ENCODE data around the gene KCNQ1.

The KCNQ1 gene

DNA sequence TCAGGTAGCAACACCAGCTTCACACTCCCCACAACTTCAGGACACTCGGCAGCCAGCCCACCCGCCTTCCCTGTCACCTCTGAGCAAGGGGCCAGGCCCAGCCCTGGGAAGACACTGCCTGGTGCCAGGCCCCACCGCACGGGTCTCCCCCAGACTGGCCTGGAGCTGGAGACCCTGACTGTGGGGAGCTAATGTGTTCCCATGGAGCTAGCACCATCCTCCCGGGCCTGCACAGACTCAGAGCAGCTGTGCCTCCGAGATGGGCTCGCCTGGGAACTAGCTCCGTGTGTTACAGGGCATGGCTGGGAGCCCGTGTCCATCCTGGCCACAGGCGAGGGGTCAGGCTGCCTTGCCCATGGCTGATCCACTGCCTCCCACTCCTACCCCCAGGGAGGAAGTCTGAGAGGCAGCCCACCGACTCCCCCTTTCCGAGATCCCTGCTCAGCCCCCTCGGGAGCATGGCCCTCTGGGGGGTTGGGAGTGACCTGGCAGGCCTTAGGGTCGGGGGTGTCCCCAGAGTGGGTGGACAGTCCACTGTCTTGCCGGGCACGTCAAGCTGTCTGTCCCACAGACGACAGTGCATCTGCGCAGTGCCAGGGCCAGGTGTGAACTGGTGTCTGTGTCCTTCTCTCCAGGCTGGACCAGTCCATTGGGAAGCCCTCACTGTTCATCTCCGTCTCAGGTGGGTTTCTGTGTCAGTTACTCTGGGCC is 331.7 kb downstream of the KCNQ1 start:
- DNase-seq = peak; percentile 1

DNA sequence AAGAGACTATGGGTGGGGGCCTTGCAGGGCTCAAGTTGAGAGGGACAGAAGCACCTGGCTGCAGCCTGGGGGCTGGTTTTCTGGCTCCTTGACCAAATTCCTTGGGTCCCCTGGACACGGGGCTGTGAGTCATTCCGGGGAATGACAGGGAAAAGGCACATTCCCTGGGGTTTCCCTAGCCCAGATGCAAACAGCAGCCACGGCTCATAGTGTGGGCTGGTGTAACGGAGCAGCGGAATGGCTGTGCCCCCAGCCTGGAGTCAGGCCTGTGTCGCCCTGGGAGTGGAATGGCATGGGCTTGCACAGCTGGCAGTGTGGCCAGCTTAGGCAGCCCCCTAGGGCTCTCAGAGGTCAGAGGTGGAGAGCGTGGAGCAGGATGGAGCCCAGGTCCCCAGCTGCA is 332.6 kb downstream of the KCNQ1 start:
- DNase-seq = no peak

GRCh38 chr11:2777871-2778629 is 333.2 kb downstream of the KCNQ1 start:
- peak; percentile 0 for DNase-seq

DNA sequence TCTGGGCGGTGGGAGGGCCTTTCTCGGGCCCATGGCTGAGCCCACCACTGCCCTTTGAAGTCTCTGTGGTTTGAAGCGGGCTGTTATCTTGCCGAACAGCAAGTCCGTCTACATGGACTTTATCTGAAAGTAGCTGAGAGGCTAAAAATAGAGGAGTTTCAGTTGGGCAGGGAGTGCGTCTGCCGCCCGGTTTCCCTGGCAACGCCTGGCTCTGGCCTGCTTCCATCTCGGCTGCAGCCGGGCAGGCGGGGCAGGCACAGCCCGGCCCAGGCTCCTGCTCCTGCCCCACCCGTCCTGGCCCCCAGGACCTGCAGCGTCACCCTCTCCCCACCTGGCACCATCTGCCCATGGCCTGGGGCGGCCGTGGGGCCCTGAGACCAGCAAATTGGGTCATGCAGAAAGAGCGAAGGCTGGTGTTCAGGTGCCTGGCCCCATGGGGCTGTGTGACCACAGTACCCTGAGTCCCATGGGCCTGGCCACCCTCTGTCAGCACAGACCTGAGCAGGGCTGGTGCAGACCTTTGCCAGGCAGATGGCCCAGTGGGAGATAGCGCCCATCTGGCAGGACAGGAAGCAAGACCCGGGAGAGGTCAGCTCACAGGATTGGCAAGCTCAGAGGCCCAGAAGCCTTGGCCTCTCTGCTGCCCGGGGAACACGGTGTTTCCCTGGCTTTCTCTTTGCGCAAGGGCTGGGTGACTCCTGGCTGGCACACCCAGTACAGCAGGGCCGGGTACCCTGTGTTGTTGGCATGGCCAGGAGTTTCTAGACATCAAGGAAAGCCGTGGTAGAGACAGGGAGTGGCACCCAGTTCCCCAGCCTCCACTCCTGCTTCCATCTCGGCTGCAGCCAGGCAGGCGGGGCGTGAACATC is 334.1 kb downstream of the KCNQ1 start:
- DNase-seq = peak; percentile 1

GRCh38 chr11:2779499-2779980 is 334.7 kb downstream of the KCNQ1 start:
- DNase-seq = no peak

DNA sequence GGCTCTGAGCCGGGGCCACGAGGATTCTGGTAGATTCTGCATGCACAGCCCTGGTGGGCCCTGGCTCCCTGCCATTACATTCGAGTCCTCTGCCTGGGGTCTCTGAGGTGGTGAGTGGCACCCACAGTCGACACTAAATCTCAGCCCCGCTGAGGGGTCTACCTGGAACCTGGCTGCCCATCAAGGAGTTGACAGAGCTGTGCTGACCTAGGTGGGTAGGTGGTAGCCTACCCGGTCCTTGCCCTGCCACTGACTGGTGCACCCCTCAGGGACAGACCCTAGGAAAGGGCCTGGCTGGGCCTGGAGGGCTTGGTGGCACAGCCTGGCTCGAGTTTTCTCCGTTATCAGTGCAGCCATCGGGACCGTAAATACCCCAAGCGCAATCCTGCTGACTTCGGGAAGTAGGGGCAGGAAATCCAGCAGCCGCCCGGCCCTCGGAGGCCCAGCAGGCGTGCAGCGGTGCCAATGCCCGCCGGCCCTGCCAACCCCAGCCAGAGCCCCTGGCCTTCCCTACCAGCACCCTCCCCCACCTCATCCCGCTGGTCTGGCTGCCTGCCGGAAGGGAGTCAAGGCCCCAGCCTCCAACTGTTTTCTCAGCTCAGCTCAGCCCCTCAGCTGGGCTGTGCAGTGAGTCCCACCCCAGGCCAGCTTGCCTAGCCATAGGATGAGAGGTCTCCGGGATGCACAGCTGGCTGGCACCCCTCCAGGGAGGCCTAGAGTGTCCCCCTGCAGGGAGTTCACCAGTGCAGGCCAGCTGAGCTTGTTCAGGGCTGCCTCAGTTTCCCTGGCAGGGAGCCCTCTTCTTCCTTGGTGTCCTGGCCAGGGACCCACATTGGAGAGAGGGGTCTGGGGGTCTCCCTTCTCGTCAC is 335.4 kb downstream of the KCNQ1 start:
- peak; percentile 1 for DNase-seq

DNA sequence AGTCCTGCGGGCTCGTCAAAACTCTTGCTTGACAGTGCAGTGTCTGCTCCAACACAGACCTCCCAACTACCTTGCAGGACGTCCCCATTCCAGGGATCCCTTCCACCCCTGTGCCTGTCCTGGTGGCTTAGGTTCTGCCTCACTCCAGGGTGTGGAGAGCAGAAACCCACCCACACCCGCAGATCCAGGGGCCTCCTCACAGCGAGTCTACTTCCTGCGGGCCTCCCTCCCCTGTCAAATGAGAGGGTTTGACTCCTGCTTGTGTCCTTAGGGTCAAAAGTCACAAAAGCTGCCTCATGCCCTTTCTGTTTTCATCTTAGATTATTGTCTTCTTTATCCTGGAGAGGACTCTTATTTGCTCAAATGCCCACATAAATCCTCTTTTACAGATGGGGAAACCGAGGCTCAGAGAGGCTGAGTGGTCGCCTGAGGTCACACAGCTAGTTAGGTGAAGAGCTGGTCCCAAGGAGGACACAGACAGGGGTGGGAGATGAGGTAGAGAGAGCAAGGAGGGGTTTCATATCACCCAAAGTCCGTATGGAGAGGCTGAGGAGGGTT is 336.1 kb downstream of the KCNQ1 start:
- peak; percentile 0 for DNase-seq

DNA sequence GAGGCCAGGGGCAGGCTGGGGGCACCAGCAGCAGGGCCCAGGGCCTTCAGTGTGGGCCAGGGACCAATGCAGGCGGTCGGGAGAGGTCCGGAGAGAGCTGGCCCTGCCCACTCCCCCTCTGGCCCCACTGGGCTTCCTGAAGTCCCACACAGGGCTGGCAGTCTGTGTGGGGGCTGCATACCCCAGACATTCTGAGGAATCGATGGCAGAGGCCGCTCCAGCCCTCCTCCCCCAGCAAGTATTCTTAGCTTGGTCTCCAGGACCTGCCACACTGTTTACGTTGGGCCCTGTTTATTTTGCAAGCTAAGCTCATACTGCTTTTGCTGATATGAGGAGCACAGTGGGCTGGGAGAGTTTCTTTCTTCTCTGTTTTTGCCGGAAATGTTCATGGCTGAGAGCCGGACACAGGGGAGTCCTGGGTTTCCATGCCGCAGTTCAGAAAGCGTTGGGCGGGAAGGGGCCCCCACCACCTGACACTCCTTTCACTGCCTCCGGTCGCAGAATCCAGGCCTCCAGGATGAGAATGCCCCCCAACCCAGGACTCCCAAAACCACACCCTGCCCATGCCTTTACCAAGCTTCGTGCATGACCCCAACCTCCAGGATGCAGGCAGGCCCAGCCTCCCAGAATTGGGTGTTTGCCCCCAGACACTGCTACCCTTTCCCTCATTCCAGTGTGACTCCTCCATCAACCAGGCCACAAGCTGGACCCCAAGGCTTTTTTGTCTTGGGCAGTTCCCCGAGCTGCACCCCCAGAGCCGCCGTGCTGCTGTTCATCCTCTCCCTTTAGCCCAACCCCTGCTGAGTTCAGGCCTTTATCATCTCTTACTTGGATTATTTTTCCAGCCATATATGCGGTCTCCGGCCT is 336.8 kb downstream of the KCNQ1 start:
- peak; percentile 0 for DNase-seq

DNA sequence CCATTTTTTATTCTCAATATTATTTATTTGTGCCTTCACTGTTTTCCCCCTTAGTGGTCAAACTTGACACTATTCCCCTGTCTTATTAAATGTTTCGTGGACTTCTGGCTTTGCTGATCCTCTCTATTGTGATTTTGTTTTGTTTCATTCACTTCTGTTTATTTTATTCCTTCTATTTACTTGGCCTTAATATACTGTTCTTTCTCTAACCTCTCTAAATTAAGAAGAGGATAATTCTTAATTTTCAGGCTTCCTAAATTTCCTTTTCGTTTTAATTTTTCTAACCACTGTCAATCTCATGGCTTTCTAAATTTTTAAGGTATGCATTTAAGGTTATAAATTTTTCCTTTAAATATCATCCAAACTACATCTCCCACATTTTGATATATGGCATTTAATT is 338.0 kb downstream of the KCNQ1 start:
- no peak for DNase-seq

DNA sequence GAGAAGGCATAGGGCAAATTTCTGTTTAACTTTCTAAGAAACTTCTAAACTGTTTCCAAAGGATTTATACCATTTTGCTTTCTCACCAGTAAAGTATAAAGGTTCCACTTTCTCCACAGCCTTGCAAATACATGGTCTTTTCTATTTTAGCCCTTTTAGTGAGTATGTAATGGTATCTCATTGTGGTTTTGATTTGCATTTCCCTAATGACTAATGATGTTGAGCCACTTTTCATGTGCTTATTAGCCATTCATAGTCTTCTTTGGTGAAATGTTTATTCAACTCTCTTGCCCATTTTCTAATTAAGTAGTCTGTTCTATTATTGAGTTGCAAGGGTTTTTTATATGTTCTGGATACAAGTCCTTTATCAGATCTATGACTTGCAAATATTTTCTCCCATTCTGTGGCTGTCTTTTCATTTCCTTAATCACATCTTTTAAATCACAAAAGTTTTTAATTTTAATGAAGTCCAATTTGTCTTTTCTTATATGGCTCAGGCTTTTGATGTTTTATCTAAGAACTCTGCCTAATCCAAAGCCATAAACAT is 338.8 kb downstream of the KCNQ1 start:
- no peak for DNase-seq

DNA sequence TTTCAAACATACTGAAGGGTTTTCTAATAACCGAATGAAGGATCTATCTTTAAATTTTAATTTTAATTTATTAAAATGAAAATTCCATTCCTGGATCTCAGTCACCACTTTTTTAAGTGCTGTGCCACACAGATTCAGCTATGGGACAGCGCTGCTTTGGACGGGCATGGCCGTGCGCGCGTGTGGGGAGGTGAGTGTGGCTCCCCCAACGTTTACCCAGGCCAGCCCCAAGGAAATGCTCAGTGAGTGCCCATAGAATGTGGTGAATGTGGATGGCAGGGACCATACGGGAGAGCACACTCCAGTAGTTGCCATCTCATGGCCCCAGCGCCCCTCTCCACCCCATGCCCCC is 343.0 kb downstream of the KCNQ1 start:
- no peak for DNase-seq

- DNase-seq = peak; percentile 0
Measured at GRCh38 chr11:2788168-2789071, 343.6 kb downstream of the KCNQ1 start.

GRCh38 chr11:2789331-2789730 is 344.5 kb downstream of the KCNQ1 start:
- peak; percentile 1 for DNase-seq

GRCh38 chr11:2789791-2790567 is 345.2 kb downstream of the KCNQ1 start:
- peak; percentile 2 for DNase-seq

GRCh38 chr11:2790568-2790921 is 345.7 kb downstream of the KCNQ1 start:
- peak; percentile 1 for DNase-seq

GRCh38 chr11:2791139-2791520 is 346.3 kb downstream of the KCNQ1 start:
- DNase-seq = no peak

DNA sequence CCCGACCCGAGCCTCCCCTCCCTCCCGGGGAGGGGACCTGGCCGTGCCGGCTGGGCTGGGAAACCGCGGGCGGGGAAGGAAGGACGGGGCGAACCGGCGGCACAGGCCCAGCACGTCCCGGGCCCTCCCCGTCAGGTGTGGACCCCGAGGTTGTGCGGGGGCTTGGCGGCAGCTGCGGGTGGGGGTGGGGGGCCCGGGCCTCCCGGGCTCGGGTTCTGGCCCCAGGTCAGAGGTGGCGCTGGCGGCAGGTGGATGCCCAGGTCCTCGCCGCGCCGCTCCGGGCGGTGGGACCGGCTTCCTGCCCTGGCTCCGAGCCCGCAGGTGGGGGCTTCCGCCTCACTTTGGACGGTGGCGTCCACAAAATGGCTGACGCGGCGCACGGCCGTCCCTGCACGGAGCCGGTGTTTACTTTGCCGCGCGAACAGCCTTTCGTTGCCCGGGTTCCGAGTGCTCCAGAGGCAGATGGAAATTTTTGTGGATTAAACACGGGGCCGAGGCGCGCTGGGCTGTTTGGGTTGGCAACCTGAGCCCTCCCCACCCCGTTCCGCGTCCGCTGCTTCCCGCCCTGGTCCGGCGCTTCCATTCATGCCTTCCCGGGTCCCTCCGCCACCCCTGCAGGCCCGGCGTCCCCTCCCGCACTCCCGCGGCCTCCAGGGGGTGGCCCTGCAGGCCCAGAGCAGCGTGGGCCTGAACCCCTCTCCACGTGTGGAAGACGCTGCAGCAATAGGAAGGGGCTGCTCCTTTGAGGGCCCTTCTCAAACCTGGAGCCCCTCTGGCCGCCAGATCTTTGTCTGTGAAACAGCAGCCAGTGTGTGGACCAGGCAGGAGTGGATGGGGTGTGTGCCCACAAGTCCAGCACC is 346.9 kb downstream of the KCNQ1 start:
- DNase-seq = peak; percentile 39
